HG02884 (cell line): ENCODE measurements around the gene INHBB.

Experiments used
- ATAC-seq: cut with Tn5 transposase; IDR thresholded peaks from one replicate; pipeline ENCODE4 v1.9.1; 2021; ENCODE audit warnings: mild to moderate bottlenecking, moderate library complexity; ENCODE audit not compliant: unreplicated experiment

Gene INHBB

DNA sequence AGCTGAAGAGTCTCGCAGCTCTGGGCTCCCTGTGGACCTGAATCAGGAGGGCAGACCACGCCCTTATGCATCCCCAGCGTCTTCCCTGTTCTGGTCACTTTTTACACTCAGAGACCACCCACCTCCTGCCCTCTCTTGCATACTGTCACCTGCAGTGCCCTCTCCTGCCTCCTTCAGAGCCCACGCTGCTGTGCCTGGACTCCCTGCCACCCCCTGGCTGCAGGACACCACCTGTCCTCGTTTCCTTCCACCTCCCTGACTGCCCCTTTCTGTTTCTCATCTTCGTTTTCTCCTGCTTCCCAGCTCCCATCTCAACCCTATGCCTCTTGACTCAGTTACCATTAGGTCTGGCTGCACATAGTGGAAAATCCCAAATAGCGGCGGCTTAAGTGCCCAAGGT is 9.2 kb upstream of the INHBB start:
- no peak for ATAC-seq

- no peak for ATAC-seq
These were observed 7.9 kb upstream of the INHBB start for GRCh38 chr2:120338015-120338414.

- no peak for ATAC-seq
These were observed 4.0 kb upstream of the INHBB start for GRCh38 chr2:120341977-120342376.

DNA sequence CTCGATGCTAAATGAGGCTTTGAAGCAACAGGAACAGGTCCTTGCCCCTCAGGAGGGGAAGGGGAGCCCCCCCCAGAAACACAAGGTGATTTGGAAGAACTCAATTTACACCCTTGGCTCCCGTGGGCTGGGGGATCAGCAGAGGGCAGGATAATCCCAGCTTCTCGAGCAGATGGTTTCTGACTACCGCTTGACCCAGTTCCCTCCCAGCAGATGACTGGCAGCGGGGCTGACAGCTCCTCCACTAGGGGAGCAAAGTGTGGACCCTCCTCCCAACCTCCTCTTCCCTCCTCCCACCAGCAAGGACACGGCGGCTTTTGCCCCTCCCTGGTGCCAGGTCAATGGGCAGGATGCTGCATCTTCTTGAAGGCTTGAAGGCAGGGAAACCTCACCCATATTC is 3.5 kb upstream of the INHBB start:
- ATAC-seq, result no peak

DNA sequence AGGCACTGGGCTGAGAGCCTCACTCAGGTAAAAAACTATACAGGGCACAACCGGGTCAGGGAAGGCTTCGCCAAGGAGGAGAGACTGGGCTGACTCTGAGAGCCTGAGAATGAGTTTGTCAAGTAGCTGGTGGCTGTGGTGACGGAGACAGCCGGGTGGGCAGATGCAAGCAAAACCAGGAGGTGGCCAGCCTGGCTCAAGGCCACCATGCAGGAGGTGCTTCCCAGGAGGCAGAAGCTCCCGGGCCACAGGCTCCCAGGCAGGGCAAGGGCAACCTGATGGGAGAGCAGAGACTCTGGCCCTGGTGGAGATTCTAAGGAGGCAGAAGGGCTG is 2.9 kb upstream of the INHBB start:
- ATAC-seq, result no peak

GRCh38 chr2:120343433-120344105 is 2.4 kb upstream of the INHBB start:
- ATAC-seq, result no peak

GRCh38 chr2:120344214-120344975 is 1.5 kb upstream of the INHBB start:
- ATAC-seq, result no peak

- no peak for ATAC-seq
These were observed 857 bp upstream of the INHBB start for GRCh38 chr2:120344976-120345581.

GRCh38 chr2:120345608-120346007 is 328 bp upstream of the INHBB start:
- ATAC-seq, result no peak

- ATAC-seq, result no peak
These were observed 877 bp downstream of the INHBB start for GRCh38 chr2:120346667-120347358.

DNA sequence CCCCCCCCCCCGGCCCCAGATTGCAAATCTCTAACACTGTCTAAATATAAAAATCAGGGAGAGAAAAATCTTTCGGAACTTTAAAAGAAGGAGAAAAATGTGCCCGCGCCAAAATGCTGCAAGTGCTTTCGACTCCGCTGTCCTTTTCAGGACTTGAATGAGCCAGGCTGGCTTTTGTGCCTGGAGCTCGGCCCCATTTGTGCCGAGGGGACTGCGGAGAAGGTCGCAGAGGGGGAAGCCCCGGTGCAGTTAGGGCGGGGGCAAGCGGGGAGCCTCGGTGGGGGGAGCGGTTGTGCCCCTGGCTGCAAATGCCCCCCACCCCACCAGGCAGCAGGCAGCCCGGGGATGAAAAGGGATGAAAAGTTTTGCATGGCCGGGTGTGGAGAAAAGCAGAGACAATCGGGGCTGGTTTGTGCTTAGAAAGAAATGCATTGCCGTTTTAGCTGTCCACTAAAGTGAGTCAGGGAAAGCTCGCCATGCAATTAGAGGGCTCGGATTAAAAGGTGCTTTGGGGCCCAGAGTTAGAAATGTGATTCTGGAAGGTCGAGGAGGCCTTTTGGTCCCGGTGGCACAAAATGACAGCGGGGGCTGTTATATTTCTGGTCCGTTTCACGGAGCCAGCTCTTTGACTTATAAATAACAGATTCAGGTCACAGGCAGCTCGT is 1.6 kb downstream of the INHBB start:
- no peak for ATAC-seq

GRCh38 chr2:120348134-120348736 is 2.3 kb downstream of the INHBB start:
- ATAC-seq, result no peak

- ATAC-seq, result no peak
These were observed 3.0 kb downstream of the INHBB start for GRCh38 chr2:120348737-120349439.

GRCh38 chr2:120349440-120349921 is 3.5 kb downstream of the INHBB start:
- ATAC-seq, result no peak

GRCh38 chr2:120350080-120350479 is 4.1 kb downstream of the INHBB start:
- no peak for ATAC-seq

- no peak for ATAC-seq
These were observed 4.9 kb downstream of the INHBB start for GRCh38 chr2:120350801-120351320.

- no peak for ATAC-seq
These were observed 7.0 kb downstream of the INHBB start for GRCh38 chr2:120352696-120353590.

DNA sequence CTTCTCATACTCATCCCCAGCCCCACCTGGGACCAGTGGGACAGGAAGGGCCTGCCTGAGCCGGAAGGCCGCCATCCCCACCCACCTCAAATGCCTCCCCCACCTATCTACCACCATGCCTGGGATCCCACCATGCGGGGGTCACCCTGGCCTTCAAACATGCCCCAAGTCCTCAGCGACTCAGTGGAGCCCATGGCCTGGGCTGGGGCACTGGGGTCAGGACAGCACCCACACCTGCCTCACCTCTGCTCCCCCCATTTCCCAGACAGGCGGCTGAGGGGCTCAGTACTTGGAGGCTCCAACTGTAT is 7.6 kb downstream of the INHBB start:
- ATAC-seq, result no peak

GRCh38 chr2:120353931-120354330 is 8.0 kb downstream of the INHBB start:
- no peak for ATAC-seq
